NCI-H2107 treated with DMSO at 0.1 percent for 48 hours (cell line): ENCODE data around the gene TBCB.
"Not testable (repeated sequence)": the region's sequence is repeated elsewhere in the genome, so short reads cannot be mapped to it uniquely, and the experiment has no call there.

Source experiments
- DNase-seq: peaks from one replicate; lab custom pipeline; 2025; ENCODE audit not compliant: unreplicated experiment; lab: John Stamatoyannopoulos, UW

TBCB gene, protein sequence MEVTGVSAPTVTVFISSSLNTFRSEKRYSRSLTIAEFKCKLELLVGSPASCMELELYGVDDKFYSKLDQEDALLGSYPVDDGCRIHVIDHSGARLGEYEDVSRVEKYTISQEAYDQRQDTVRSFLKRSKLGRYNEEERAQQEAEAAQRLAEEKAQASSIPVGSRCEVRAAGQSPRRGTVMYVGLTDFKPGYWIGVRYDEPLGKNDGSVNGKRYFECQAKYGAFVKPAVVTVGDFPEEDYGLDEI

DNA sequence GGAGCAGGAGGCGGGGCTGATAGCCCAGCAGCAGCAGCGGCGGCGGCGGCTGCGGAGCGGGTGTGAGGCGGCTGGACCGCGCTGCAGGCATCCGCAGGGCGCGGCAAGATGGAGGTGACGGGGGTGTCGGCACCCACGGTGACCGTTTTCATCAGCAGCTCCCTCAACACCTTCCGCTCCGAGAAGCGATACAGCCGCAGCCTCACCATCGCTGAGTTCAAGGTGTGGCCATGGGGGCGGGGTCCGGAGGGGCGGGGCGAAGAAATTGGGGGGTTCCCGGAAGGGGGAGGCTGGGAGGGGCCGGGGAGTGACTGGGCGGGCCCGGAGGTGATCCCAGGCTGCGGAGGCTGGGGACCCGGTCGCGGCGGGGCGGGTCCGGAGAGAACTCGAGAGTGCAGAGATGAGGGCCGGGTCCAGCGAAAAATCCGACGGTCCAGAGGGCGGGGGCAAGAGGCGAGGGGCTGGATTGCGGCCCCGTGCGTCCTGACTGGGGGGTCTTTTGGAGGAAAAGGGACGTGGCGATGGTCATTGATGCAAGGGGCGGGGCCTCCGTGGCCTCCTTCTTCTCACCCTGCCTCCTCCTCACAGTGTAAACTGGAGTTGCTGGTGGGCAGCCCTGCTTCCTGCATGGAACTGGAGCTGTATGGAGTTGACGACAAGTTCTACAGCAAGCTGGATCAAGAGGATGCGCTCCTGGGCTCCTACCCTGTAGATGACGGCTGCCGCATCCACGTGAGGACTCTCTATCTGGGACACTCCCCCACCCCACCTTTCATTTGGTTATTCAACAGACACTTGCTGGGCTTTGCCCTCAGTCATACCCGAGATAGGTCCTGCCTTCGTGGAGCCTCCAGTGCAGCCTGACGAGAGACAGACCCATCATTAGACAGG, at the start of gene TBCB:
Gene TBCB (plus strand): TSS at position 16 of the 891 bp plus-strand sequence. CDS start 93 bp downstream, at position 109.
- DNase-seq: peak; percentile 17

GRCh38 chr19:36067681-36068080, 47.6 kb upstream of the TBCB start:
- DNase-seq: no peak

DNA sequence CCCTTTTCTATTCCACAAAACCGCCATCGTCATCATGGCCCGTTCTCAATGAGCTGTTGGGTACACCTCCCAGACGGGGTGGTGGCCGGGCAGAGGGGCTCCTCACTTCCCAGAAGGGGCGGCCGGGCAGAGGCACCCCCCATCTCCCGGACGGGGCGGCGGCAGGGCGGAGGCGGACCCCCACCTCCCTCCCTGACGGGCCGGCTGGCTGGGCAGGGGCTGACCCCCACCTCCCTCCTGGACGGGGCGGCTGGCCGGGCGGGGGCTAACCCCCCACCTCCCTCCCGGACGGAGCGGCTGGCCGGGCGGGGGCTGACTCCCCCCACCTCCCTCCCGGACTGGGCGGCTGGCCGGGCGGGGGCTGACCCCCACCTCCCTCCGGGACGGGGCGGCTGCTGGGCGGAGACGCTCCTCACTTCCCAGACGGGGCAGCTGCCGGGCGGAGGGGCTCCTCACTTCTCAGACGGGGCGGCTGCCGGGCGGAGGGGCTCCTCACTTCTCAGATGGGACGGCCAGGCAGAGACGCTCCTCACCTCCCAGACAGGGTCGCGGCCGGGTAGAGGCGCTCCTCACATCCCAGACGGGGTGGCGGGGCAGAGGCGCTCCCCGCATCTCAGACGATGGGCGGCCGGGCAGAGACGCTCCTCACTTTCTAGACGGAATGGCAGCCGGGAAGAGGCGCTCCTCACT, 46.3 kb upstream of the TBCB start:
- DNase-seq: not testable (repeated sequence)

DNA sequence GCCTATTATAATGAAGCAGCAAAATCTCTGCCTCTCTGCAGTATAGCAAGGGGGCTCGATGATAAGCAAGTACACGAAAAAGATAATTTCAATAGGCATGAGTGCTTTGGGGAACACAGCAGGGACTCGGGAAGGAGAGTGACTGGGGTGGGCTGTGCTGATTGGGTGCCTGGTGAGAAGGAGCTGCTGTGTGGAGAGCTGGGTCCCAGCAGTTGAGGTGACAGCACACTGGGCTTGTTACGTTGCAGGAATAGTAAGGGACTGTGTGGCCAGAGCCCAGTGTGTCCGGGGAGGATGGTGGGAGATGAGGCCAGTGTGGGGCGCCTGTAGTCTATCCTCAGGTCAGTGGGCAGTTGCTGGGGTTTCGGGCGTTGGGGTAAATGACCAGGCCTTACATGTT, 43.2 kb upstream of the TBCB start:
- DNase-seq: no peak

DNA sequence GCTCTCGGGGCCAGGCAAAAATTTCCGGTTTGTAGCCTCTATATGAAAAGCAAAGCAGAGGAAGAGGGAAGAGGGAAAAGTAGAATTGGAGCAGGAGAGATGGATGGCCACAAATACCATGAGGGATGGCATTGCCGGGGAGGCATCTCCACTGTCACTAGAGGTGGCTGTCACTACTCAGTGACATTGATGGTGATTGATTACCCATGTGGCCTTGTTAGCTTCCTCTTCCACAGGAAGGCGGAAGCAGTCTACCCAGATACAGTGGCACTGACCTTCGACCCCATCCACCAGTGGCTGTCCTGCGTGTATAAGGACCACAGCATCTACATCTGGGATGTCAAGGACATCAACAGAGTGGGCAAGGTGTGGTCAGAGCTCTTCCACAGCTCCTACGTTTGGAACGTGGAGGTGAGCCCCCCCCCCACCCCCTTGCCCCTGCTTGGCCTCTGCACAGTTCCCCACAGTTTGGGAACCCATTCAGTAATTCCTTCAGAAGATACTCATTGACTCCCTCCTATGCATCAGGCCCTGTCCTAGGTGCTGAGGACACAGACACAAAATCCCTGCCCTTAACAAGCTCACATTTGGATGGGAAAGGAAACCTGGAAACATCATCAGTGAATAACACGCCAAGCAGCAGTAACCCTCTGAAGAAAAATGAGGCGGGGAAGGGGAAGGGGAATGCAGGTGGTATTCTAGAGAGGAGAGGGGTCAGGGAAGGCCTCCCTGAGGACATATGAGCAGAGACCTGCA, 42.0 kb upstream of the TBCB start:
- DNase-seq: no peak

DNA sequence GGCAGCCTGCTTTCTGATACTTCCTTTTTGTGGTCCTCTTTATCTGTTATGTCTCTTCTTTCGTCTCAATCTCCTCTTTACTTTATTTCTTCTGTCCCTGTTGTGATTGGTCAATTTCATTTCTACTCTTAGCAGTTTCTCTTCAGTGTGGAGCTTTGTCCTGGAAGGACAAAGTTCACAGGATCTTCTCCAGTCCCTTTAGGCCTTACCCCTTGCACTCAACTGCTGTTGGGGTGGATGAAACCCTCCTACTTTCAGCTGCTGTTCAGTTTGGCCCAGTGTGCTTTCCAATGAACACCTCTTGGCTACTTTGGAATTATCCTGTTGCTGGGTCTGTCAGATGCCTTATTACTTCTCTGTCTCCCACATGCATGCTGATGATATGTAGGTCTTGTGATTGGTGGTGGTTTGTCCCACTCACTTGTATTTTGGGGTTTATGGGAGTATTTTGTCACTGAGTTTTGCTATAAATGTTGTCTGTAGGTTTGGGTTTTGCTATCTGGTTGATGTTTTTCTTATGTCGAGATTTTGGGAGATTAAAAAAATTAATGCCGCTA, 35.8 kb upstream of the TBCB start:
- no peak for DNase-seq

DNA sequence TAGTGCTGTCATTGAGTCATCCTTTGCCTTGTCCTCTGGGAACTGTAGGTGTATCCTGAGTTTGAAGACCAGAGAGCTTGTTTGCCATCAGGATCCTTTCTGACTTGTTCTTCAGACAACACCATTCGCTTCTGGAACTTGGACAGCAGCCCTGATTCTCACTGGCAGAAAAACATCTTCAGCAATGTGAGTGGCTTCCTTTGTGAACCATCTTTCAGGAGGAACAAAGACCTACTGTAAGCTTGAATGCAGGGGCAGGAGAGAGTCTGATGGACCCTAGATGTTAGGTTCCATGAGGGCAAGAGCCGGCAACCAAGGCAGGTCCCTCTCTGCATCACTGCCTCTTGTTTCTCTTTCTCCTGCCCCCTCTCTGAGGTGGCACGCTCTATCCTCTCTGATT, 33.9 kb upstream of the TBCB start:
- DNase-seq: no peak

DNA sequence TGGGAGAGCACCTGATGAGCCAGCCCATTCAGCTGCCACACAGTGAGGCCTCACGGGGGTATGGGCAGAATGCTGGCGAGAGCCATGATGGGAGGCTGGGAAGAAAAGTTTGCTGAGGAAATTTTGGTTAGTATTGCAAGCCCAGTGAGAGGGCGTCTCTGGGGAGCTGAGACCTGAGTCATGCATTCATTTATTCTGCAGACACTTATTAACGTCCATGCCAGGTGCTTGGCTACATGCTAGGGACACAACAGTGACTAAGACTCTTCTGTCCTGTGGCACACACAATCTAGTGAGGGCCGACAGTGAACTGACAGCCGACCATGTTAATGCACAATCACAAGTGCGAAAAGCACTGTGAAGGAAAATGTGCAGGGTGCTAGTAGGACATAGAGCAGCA, 33.4 kb upstream of the TBCB start:
- DNase-seq: no peak

DNA sequence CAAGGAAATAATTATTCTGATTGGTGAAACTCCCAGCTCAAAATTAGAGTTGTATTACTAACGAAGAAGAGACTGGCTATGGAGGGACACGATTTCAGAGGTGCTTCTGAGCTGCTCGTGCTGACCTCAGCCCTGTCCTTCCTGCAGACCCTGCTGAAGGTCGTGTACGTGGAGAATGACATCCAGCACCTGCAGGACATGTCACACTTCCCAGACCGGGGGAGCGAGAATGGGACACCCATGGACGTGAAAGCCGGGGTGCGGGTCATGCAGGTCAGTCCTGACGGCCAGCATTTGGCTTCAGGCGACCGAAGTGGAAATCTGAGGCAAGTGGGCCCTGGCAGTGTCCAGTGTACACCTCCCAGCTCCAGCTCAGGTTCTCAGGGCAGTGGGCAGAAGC, 32.4 kb upstream of the TBCB start:
- DNase-seq: no peak

GRCh38 chr19:36084231-36085009, 30.8 kb upstream of the TBCB start:
- no peak for DNase-seq

GRCh38 chr19:36086326-36086725, 28.9 kb upstream of the TBCB start:
- DNase-seq: no peak

- DNase-seq: no peak
Observed at GRCh38 chr19:36089847-36090246, 25.4 kb upstream of the TBCB start.

DNA sequence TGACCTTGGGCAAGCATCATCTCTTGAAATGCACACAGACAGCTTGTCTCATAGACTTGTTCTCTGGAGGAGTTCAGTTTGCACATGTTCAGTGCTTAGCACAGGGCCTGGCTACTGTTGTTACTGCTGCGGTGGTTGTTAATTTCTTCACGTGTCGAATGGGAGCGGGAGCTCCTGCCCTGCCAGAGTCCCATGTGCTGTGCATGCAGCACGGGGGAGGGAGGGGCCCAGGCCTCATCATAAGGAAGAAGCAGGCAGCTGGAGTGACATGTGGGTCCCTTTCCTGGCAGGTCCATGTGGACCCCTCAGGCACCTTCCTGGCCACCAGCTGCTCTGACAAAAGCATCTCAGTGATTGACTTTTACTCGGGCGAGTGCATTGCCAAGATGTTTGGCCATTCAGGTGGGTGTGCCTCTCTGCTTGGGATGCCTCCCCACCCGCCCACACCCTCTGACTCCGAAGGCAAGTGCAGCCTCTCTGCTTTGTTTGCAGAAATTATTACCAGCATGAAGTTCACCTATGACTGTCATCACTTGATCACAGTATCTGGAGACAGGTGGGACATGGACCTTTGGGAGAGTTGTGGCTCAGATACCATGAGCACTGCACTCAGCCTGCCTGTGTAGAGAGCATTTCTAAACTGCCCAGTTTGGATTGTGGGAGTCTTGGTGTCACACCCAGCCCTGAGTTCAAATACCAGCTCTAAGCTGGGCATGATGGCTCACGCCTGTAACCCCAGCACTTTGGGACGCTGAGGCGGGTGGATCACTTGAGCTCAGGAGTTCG, 24.2 kb upstream of the TBCB start:
- DNase-seq: no peak

GRCh38 chr19:36092566-36092965, 22.7 kb upstream of the TBCB start:
- no peak for DNase-seq

- DNase-seq: no peak
Observed at GRCh38 chr19:36093146-36093662, 22.1 kb upstream of the TBCB start.

DNA sequence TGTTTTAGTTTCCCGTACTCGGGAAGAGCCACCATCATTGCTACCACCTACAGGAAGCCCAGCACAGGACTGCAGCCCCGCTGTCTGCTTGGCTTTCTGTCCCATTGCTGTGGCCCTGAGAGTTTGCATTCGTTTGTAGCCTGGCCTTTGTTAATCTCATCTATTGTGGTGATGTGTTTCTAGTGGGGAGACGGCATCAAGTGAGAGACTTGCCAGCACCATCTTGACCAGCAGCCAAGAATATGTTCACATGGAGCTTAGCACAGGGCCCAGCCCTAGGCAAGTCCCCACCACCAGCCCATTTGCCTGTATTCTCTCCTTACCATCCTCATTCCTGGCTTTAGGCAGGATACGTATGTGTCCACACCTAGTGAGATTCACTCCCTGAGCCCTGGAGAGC, 21.6 kb upstream of the TBCB start:
- DNase-seq: no peak

DNA sequence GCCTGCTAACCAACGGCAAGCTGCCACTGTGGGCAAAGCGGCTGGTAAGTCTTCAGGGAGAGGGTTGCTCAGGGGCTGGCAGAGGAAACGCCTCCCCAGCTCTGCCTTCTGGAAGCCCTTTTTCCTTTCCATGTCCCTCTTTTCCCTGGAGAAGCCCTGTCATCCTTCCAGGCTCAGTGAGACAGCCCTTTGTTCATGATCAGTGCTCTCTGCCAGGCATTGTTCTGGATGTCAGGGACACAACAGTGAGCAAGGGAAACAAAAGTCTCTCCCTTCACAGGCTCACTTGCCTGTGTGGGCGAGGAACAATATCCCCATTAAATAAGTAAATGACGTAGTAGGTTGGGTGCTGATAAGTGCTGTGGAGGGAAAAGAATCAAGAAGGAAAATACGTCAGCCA, 18.2 kb upstream of the TBCB start:
- no peak for DNase-seq

GRCh38 chr19:36099166-36099785, 16.0 kb upstream of the TBCB start:
- no peak for DNase-seq

DNA sequence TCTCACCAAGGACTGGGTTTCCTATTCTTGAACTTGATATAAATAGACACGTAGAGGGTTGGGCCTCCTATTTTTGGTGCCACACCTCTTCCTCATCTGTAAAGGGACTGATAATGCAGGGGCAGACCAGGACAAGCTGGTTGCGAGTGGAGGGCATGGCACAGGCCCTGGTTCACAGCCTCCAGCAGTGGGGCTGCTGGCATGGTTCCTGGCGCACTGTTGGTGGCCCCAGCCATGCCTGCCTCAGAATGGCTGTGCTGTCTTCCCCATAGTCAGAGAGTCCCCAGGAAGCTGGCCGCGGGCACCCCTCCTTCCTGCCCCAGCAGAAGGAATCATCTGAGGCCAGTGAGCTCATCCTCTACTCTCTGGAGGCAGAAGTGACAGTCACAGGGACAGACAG, 14.8 kb upstream of the TBCB start:
- DNase-seq: no peak
